K562 (cell line): ENCODE measurements around the gene UNC13C. TPM values are rescaled to one million over a fixed set of nuclear protein-coding genes. Genes with fewer than 3 reads are reported as not detected.

Source experiments
- ATAC-seq: fragments of 200-7000 bp; cut with Tn5 transposase; 3 replicates; pipeline ENCODE4 v1.9.1; 2020; ENCODE audit warnings: moderate library complexity
- BruUV-seq: library from RNA; stranded (reverse); fragments of 400-500 nt; replicated peaks from 2 replicates; lab custom pipeline; 2021; lab: Mats Ljungman, UMichigan
- CTCF ChIA-PET: fragments of 300-600 bp; formaldehyde crosslinking; extraction: SDS; loops from one replicate; lab custom pipeline; 2021; ENCODE audit warnings: low intra/inter-chr PET ratio; lab: Yijun Ruan, JAX
- POLR2A ChIA-PET: fragments of 300-600, 350-650 bp; sonication (Branson Sonifier 250); formaldehyde crosslinking; extraction: SDS; loops from one replicate; lab custom pipeline; 2021; ENCODE audit warnings: antibody characterized with exemption, inconsistent platforms; lab: Yijun Ruan, JAX
- DNase-seq, 4 experiments: peaks; one replicate each; pipeline versions ENCODE4 v3.0.0 to v3.0.0-alpha.2; 2011 to 2018; ENCODE audit warnings: low spot score in 3 of 4, mixed read lengths in 3 of 4; ENCODE audit errors: extremely low read depth in 1 of 4
- FAIRE-seq: peaks from 2 replicates; lab custom pipeline; 2011; peaks lifted over from hg19 to GRCh38; lab: Jason Lieb, UNC
- H2AFZ ChIP-seq: 2 replicates; pipeline ENCODE4 v1.6.0; 2011; ENCODE audit warnings: low read depth, low read length, control low read depth, inconsistent platforms
- H3K27ac ChIP-seq: fragments of 200-600 bp; 3 replicates; pipeline ENCODE4 v1.8.0; 2011; ENCODE audit warnings: low read depth, mild to moderate bottlenecking, control low read depth, inconsistent platforms, low read length, moderate library complexity, mixed read lengths; ENCODE audit errors: extremely low read depth
- H3K27me3 ChIP-seq, 2 experiments: fragments of 300-600 bp in 1 of 2; 2 replicates in 1 of 2; 3 replicates in 1 of 2; pipeline versions ENCODE4 v1.6.0 to v1.8.0; 2011; ENCODE audit warnings: inconsistent platforms in 2 of 2, low read length in 2 of 2, mild to moderate bottlenecking in 1 of 2, mixed read lengths in 1 of 2, moderate library complexity in 1 of 2; ENCODE audit not compliant: control insufficient read depth in 2 of 2, insufficient read depth in 2 of 2
- H3K36me3 ChIP-seq: fragments of 300-600 bp; 3 replicates; pipeline ENCODE4 v1.8.0; 2011; ENCODE audit warnings: mild to moderate bottlenecking, low read length, inconsistent platforms; ENCODE audit not compliant: control insufficient read depth, insufficient read depth
- H3K4me1 ChIP-seq, 2 experiments: fragments of 200-600 bp in 1 of 2; replicated peaks in 1 of 2; 2 replicates in 1 of 2; 3 replicates in 1 of 2; pipeline versions ENCODE4 v1.5.1 to v1.8.0; 2011; ENCODE audit warnings: inconsistent platforms in 2 of 2, low read length in 2 of 2, mild to moderate bottlenecking in 1 of 2, mixed read lengths in 1 of 2, moderate library complexity in 1 of 2; ENCODE audit not compliant: control insufficient read depth in 2 of 2, insufficient read depth in 2 of 2
- H3K4me2 ChIP-seq: 2 replicates; pipeline ENCODE4 v1.6.1; 2011; ENCODE audit warnings: low read length, control low read depth, inconsistent platforms, mixed read lengths; ENCODE audit not compliant: insufficient read depth
- H3K4me3 ChIP-seq: fragments of 200-600 bp; sonication (generic), shearing (Covaris generic); 2 replicates; pipeline ENCODE4 v1.5.1; 2016; ENCODE audit warnings: control low read depth, inconsistent platforms
- H3K79me2 ChIP-seq: fragments of 200-600 bp; 3 replicates; pipeline ENCODE4 v1.8.0; 2011; ENCODE audit warnings: low read length, inconsistent platforms; ENCODE audit not compliant: control insufficient read depth, insufficient read depth
- H3K9ac ChIP-seq, 2 experiments: 2 replicates each; pipeline versions ENCODE4 v1.6.0 to v1.6.1; 2011; ENCODE audit warnings: low read depth in 2 of 2, low read length in 2 of 2, control low read depth in 1 of 2, inconsistent platforms in 1 of 2, mild to moderate bottlenecking in 1 of 2, mixed read lengths in 1 of 2; ENCODE audit not compliant: insufficient read depth in 1 of 2
- H3K9me1 ChIP-seq: one replicate; pipeline ENCODE4 v1.6.0; 2011; ENCODE audit warnings: inconsistent platforms, mild to moderate bottlenecking, low read length, moderate library complexity; ENCODE audit not compliant: control insufficient read depth, insufficient read depth
- H3K9me3 ChIP-seq: replicated peaks from 2 replicates; pipeline ENCODE4 v1.5.1; 2011; ENCODE audit warnings: low read depth, low read length, inconsistent platforms; ENCODE audit not compliant: control insufficient read depth, insufficient read depth
- H4K20me1 ChIP-seq: replicated peaks from 2 replicates; pipeline ENCODE4 v1.6.1; 2011; ENCODE audit warnings: low read length, inconsistent platforms, mixed read lengths; ENCODE audit not compliant: control insufficient read depth, insufficient read depth
- FOS ChIP-seq: IDR thresholded peaks from 3 replicates; pipeline ENCODE4 v1.6.1; 2011; ENCODE audit not compliant: insufficient read length; ENCODE audit errors: extremely low read depth
- GATA2 ChIP-seq: sonication (generic); formaldehyde crosslinking; IDR thresholded peaks from 2 replicates; pipeline ENCODE4 v1.4.0; 2020; ENCODE audit warnings: mild to moderate bottlenecking, missing genetic modification reagents
- GTF2A2 ChIP-seq: IDR thresholded peaks from 2 replicates; pipeline ENCODE4 v1.6.1; 2016; ENCODE audit warnings: mild to moderate bottlenecking, missing genetic modification characterization, missing compliant biosample characterization
- RBM14 ChIP-seq: fragments of 200-400 bp; formaldehyde crosslinking; IDR thresholded peaks from 2 replicates; pipeline ENCODE4 v1.6.1; 2018; ENCODE audit warnings: low read depth, mild to moderate bottlenecking, low read length, moderate library complexity, borderline replicate concordance; ENCODE audit not compliant: insufficient read depth
- RCOR1 ChIP-seq, 2 experiments: IDR thresholded peaks; 2 replicates each; pipeline ENCODE4 v1.6.1; 2012; ENCODE audit warnings: low read depth in 2 of 2, low read length in 2 of 2, borderline replicate concordance in 1 of 2, improper control_type of control experiment in 1 of 2
- SPI1 ChIP-seq: IDR thresholded peaks from 2 replicates; pipeline ENCODE4 v1.6.1; 2011; ENCODE audit warnings: low read depth, low read length, control low read depth, borderline replicate concordance
- TFAM ChIP-seq: fragments of 250-450 bp; sonication (Bioruptor Pico); conservative IDR thresholded peaks from 2 replicates; pipeline ENCODE4 v1.5.0; 2021; ENCODE audit warnings: mild to moderate bottlenecking, moderate library complexity
- ZHX1 ChIP-seq: fragments of 150-350 bp; conservative IDR thresholded peaks from 2 replicates; pipeline ENCODE4 v1.6.1; 2014; ENCODE audit warnings: low read length
- in situ Hi-C: fragments of 300-500 bp; cut with MboI; formaldehyde crosslinking; loops from 4 replicates; pipeline ENCODE4 v1.15.0; 2018; ENCODE audit warnings: inconsistent platforms, mixed read lengths
- intact Hi-C: fragments of 100-400 bp; cut with micrococcal nuclease; formaldehyde crosslinking; loops from 2 replicates; pipeline ENCODE4 v1.14.2; 2022
- polyA plus RNA-seq, 8 experiments: library from polyadenylated mRNA; depleted of rRNA in 4 of 8; stranded (reverse) in 5 of 8; unstranded in 3 of 8; fragments of >200 nt; fragmentation: Nextera tagmentation in 2 of 8; fragmentation: Illumina TruSeq in 1 of 8; extraction: Ambion mirVana in 2 of 8; extraction: Trizol in 1 of 8; gene quantifications; 2 replicates each; pipeline versions ENCODE4 v1.2.1 to v1.2.3, GENCODE V29; 2011 to 2014; ENCODE audit warnings: inconsistent platforms in 1 of 8, missing spikeins in 1 of 8
- total RNA-seq, 7 experiments: library from RNA; depleted of rRNA in 6 of 7; stranded (reverse); fragments of >200 nt in 6 of 7; fragmentation: Illumina TruSeq in 2 of 7; extraction: Trizol in 2 of 7; gene quantifications; 2 replicates each; pipeline versions ENCODE4 v1.2.1 to v1.2.3, GENCODE V29; 2011 to 2021; ENCODE audit warnings: low replicate concordance in 1 of 7

The UNC13C gene
- total and polyA plus RNA-seq, 9 of the 15 experiments (the other 6 are each of a cell fraction or from before 2014, with no cell fraction given), result not detected

- Histone ChIP-seq H3K9ac (no peak overlapping the region), H3K9me1 (no peaks in the 10 kb centered on the region), H3K79me2 (no peaks in the 10 kb centered on the region), H3K9me3 (no peaks in the 10 kb centered on the region), H3K36me3 (no peaks in the 10 kb centered on the region), H2AFZ (no peak overlapping the region), H3K4me3 (no peak overlapping the region), H3K27me3 (no peaks in the 10 kb centered on the region), H3K4me1 (no peaks in the 10 kb centered on the region), H3K4me2 (no peak overlapping the region), H4K20me1 (no peaks in the 10 kb centered on the region), H3K27ac (no peak overlapping the region)
- ChIA-PET POLR2A (no interaction called here), CTCF (no interaction called here)
- TF ChIP-seq FOS (no peak), RBM14 (no peak), RCOR1 (IDR thresholded peaks at IDR 0.05; ENCODE audit: borderline replicate concordance in 1 of 2, low read depth in 2 of 2, low read length in 2 of 2) (no peak), SPI1 (no peak), ZHX1 (no peak), TFAM (CRISPR knock-in tag) (no peak), GATA2 (no peak), GTF2A2 (tag) (no peak)
- no TSS peak for BruUV-seq
- in situ Hi-C loops, result no loop called here
- FAIRE-seq, result no peak
- no peak for DNase-seq
- no peak for ATAC-seq
- intact Hi-C loops, result no loop called here
Observed at GRCh38 chr15:53955396-53955795, 22.8 kb upstream of the UNC13C start.
